ENCODE results near the gene IZUMO1.

- TF ChIP-seq SP2 (IDR thresholded peaks at IDR 0.05; ENCODE audit: low read length) (no peak), CTCF (IDR thresholded peaks at IDR 0.05; ENCODE audit: control extremely low read depth in 1 of 3, insufficient read depth in 1 of 3, low read depth in 1 of 3, low read length in 3 of 3) (no peak), RAD21 (IDR thresholded peaks at IDR 0.05 in 1 of 2, conservative IDR thresholded peaks at IDR 0.05 in 1 of 2; ENCODE audit: low read depth in 2 of 2, low read length in 2 of 2) (no peak), NRF1 (IDR thresholded peaks at IDR 0.05; ENCODE audit: low read depth, low read length) (no peak), CREB1 (IDR thresholded peaks at IDR 0.05) (no peak)
These were observed 6.3 kb downstream of the IZUMO1 start, which contains the start of gene RASIP1 for GRCh38 chr19:48740164-48740972.
